ENCODE results near the gene AKR1D1.

DNA sequence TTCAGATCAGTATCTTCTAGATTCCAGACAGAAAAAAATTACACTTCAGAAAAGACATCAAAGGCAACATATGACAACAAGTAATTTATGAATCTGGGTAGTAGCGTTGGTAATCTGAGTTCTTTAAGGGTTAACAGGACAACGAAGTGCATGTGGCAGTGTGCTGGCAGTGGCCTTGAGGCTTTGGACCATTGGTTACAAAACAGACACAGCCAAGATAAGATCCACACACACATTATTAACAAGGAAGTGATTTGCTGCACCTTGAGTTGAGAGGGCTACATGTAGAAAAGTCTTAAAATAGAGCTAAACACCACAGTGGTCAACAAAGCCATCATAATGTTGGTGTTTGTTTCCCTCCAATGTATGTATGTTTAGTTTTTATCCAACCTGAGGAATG lies 40.6 kb downstream of the AKR1D1 start:
- TF ChIP-seq, protein P1, sequence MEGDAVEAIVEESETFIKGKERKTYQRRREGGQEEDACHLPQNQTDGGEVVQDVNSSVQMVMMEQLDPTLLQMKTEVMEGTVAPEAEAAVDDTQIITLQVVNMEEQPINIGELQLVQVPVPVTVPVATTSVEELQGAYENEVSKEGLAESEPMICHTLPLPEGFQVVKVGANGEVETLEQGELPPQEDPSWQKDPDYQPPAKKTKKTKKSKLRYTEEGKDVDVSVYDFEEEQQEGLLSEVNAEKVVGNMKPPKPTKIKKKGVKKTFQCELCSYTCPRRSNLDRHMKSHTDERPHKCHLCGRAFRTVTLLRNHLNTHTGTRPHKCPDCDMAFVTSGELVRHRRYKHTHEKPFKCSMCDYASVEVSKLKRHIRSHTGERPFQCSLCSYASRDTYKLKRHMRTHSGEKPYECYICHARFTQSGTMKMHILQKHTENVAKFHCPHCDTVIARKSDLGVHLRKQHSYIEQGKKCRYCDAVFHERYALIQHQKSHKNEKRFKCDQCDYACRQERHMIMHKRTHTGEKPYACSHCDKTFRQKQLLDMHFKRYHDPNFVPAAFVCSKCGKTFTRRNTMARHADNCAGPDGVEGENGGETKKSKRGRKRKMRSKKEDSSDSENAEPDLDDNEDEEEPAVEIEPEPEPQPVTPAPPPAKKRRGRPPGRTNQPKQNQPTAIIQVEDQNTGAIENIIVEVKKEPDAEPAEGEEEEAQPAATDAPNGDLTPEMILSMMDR (IDR thresholded peaks at IDR 0.05; ENCODE audit: extremely low read depth in 1 of 2, insufficient read depth in 1 of 2, low read depth in 1 of 2, low read length in 2 of 2): no peak
- TF ChIP-seq POLR2A (IDR thresholded peaks at IDR 0.05; ENCODE audit: low read depth, low read length): no peak
